GM19372 (cell line): ENCODE measurements around the gene ACER2.
"Not testable (repeated sequence)": the region's sequence is repeated elsewhere in the genome, so short reads cannot be mapped to it uniquely, and the experiment has no call there.

Experiments used
- ATAC-seq: cut with Tn5 transposase; IDR thresholded peaks from one replicate; pipeline ENCODE4 v1.9.1; 2021; ENCODE audit warnings: mild to moderate bottlenecking, low read depth, moderate library complexity; ENCODE audit not compliant: unreplicated experiment

ACER2 gene

GRCh38 chr9:19408693-19409400 is at the start of gene ACER2:
Gene ACER2 (plus strand): TSS chr9:19409009. CDS start chr9:19409085, 76 bp downstream.
- peak; percentile 87 for ATAC-seq

- no peak for ATAC-seq
Observed at GRCh38 chr9:19369107-19369506, 39.7 kb upstream of the ACER2 start.

- no peak for ATAC-seq
Observed at GRCh38 chr9:19371942-19372341, 36.9 kb upstream of the ACER2 start.

GRCh38 chr9:19372567-19372966 is 36.2 kb upstream of the ACER2 start:
- no peak for ATAC-seq

GRCh38 chr9:19373527-19373926 is 35.3 kb upstream of the ACER2 start:
- ATAC-seq, result no peak

GRCh38 chr9:19375538-19375937 is 33.3 kb upstream of the ACER2 start:
- ATAC-seq, result no peak

- no peak for ATAC-seq
Observed at GRCh38 chr9:19376931-19377330, 31.9 kb upstream of the ACER2 start.

- ATAC-seq, result no peak
Observed at GRCh38 chr9:19378164-19378563, 30.6 kb upstream of the ACER2 start.

GRCh38 chr9:19378647-19379046 is 30.2 kb upstream of the ACER2 start:
- ATAC-seq, result no peak

- ATAC-seq, result no peak
Observed at GRCh38 chr9:19379283-19379682, 29.5 kb upstream of the ACER2 start.

- ATAC-seq, result peak; percentile 25
Observed at GRCh38 chr9:19379697-19380046, 29.1 kb upstream of the ACER2 start.

- ATAC-seq, result no peak
Observed at GRCh38 chr9:19380826-19381075, 28.1 kb upstream of the ACER2 start.

- no peak for ATAC-seq
Observed at GRCh38 chr9:19381656-19382055, 27.2 kb upstream of the ACER2 start.

- not testable (repeated sequence) for ATAC-seq
Observed at GRCh38 chr9:19385212-19385611, 23.6 kb upstream of the ACER2 start.

- ATAC-seq, result no peak
Observed at GRCh38 chr9:19385786-19386501, 22.9 kb upstream of the ACER2 start.

- ATAC-seq, result no peak
Observed at GRCh38 chr9:19386502-19387044, 22.2 kb upstream of the ACER2 start.

- ATAC-seq, result no peak
Observed at GRCh38 chr9:19387317-19387716, 21.5 kb upstream of the ACER2 start.

- not testable (repeated sequence) for ATAC-seq
Observed at GRCh38 chr9:19389539-19389938, 19.3 kb upstream of the ACER2 start.

- no peak for ATAC-seq
Observed at GRCh38 chr9:19397845-19398244, 11.0 kb upstream of the ACER2 start.

GRCh38 chr9:19403231-19403630 is 5.6 kb upstream of the ACER2 start:
- ATAC-seq, result not testable (repeated sequence)

GRCh38 chr9:19404283-19405075 is 4.3 kb upstream of the ACER2 start:
- ATAC-seq, result no peak
